Measurements from ENCODE around the gene LIPC.

The LIPC gene

GRCh38 chr15:58431221-58432149, at the start of gene LIPC:
Gene LIPC, plus strand, starts transcription at chr15:58431991. Its CDS starts 42 bp downstream, at chr15:58432033.
- DNase-seq: peak; percentile 2

- no peak for DNase-seq
Observed at GRCh38 chr15:58383876-58384275, 47.9 kb upstream of the LIPC start.

GRCh38 chr15:58384667-58385066, 47.1 kb upstream of the LIPC start:
- DNase-seq: no peak

GRCh38 chr15:58386081-58386480, 45.7 kb upstream of the LIPC start:
- no peak for DNase-seq

GRCh38 chr15:58386641-58387040, 45.1 kb upstream of the LIPC start:
- no peak for DNase-seq

- DNase-seq: no peak
Observed at GRCh38 chr15:58387130-58387529, 44.7 kb upstream of the LIPC start.

- no peak for DNase-seq
Observed at GRCh38 chr15:58388211-58388610, 43.6 kb upstream of the LIPC start.

- DNase-seq: no peak
Observed at GRCh38 chr15:58390118-58390517, 41.7 kb upstream of the LIPC start.

- DNase-seq: no peak
Observed at GRCh38 chr15:58390655-58391054, 41.1 kb upstream of the LIPC start.

GRCh38 chr15:58391088-58391487, 40.7 kb upstream of the LIPC start:
- no peak for DNase-seq

GRCh38 chr15:58392141-58392540, 39.6 kb upstream of the LIPC start:
- no peak for DNase-seq

- DNase-seq: no peak
Observed at GRCh38 chr15:58392611-58393161, 39.1 kb upstream of the LIPC start.

GRCh38 chr15:58393241-58393662, 38.5 kb upstream of the LIPC start:
- no peak for DNase-seq

- no peak for DNase-seq
Observed at GRCh38 chr15:58396181-58396580, 35.6 kb upstream of the LIPC start.

- DNase-seq: no peak
Observed at GRCh38 chr15:58398071-58398470, 33.7 kb upstream of the LIPC start.

- peak; percentile 85 for DNase-seq
Observed at GRCh38 chr15:58398643-58399042, 33.1 kb upstream of the LIPC start.

- no peak for DNase-seq
Observed at GRCh38 chr15:58399739-58400138, 32.1 kb upstream of the LIPC start.

GRCh38 chr15:58401276-58401675, 30.5 kb upstream of the LIPC start:
- no peak for DNase-seq

- DNase-seq: no peak
Observed at GRCh38 chr15:58401991-58402649, 29.7 kb upstream of the LIPC start.

- DNase-seq: no peak
Observed at GRCh38 chr15:58403581-58403980, 28.2 kb upstream of the LIPC start.

GRCh38 chr15:58404020-58404419, 27.8 kb upstream of the LIPC start:
- DNase-seq: no peak

- DNase-seq: no peak
Observed at GRCh38 chr15:58404722-58405121, 27.1 kb upstream of the LIPC start.

- no peak for DNase-seq
Observed at GRCh38 chr15:58405865-58406264, 25.9 kb upstream of the LIPC start.

- no peak for DNase-seq
Observed at GRCh38 chr15:58406811-58407210, 25.0 kb upstream of the LIPC start.
